Smooth muscle cell (in vitro differentiated cells): ENCODE results near the gene DYNLT1. TPM values are rescaled to one million over a fixed set of nuclear protein-coding genes. Genes with fewer than 3 reads are reported as not detected.

Experiments used
- DNase-seq: peaks from one replicate; lab custom pipeline; 2025; ENCODE audit not compliant: unreplicated experiment; lab: John Stamatoyannopoulos, UW
- H2AFZ ChIP-seq: fragments of 200-600 bp; sonication (generic); 2 replicates; pipeline ENCODE4 v1.6.0; 2016; ENCODE audit warnings: antibody characterized with exemption, low read depth, mild to moderate bottlenecking
- H3F3A ChIP-seq: fragments of 200-600 bp; sonication (generic); 2 replicates; pipeline ENCODE4 v1.6.0; 2017; ENCODE audit warnings: antibody characterized with exemption, low read depth
- H3K27ac ChIP-seq: fragments of 200-600 bp; sonication (generic); 2 replicates; pipeline ENCODE4 v1.5.1; 2016; ENCODE audit warnings: low read depth, mild to moderate bottlenecking
- H3K27me3 ChIP-seq: fragments of 200-600 bp; sonication (generic); 2 replicates; pipeline ENCODE4 v1.6.1; 2016; ENCODE audit warnings: low read depth, mild to moderate bottlenecking
- H3K36me3 ChIP-seq: fragments of 200-600 bp; sonication (generic); 2 replicates; pipeline ENCODE4 v1.5.1; 2016; ENCODE audit warnings: low read depth
- H3K4me1 ChIP-seq: fragments of 200-600 bp; sonication (generic); 2 replicates; pipeline ENCODE4 v1.5.1; 2016; ENCODE audit warnings: low read depth
- H3K4me2 ChIP-seq: fragments of 200-600 bp; sonication (generic); 2 replicates; pipeline ENCODE4 v1.6.0; 2016; ENCODE audit warnings: mild to moderate bottlenecking
- H3K4me3 ChIP-seq: fragments of 200-600 bp; sonication (generic); 2 replicates; pipeline ENCODE4 v1.5.1; 2016; ENCODE audit warnings: mild to moderate bottlenecking
- H3K79me2 ChIP-seq: fragments of 200-600 bp; sonication (generic); 2 replicates; pipeline ENCODE4 v1.6.0; 2016; ENCODE audit warnings: low read depth, mild to moderate bottlenecking
- H3K9ac ChIP-seq: fragments of 200-600 bp; sonication (generic); 2 replicates; pipeline ENCODE4 v1.6.0; 2016; ENCODE audit warnings: low read depth
- H3K9me3 ChIP-seq: fragments of 200-600 bp; sonication (generic); replicated peaks from 2 replicates; pipeline ENCODE4 v1.5.1; 2016; ENCODE audit warnings: low read depth
- H4K20me1 ChIP-seq: fragments of 200-600 bp; sonication (generic); 2 replicates; pipeline ENCODE4 v1.6.0; 2016; ENCODE audit warnings: low read depth
- WGBS: methylation state at CpG from one replicate; pipeline ENCODE4 v1.1.7; 2016; ENCODE audit warnings: low lambda C conversion rate; 5-methylcytosine and 5-hydroxymethylcytosine counted together
- polyA plus RNA-seq: library from polyadenylated mRNA; unstranded; fragments of >200 nt; fragmentation: Nextera tagmentation; extraction: Ambion mirVana; gene quantifications from 2 replicates; pipeline ENCODE4 v1.2.1, GENCODE V29; 2016
- total RNA-seq: library from RNA; depleted of rRNA; stranded (reverse); fragments of >200 nt; gene quantifications from 2 replicates; pipeline ENCODE4 v1.2.3, GENCODE V29; 2014
- TF ChIP-seq, protein P1 (sequence below): fragments of 200-600 bp; sonication (generic); IDR thresholded peaks from 2 replicates; pipeline ENCODE4 v1.5.1; 2017; ENCODE audit warnings: borderline replicate concordance, mild to moderate bottlenecking, antibody characterized with exemption; ENCODE audit not compliant: insufficient read depth, poor library complexity, severe bottlenecking

Gene DYNLT1
- total and polyA plus RNA-seq, 2 experiments from 2014 or later = 127 to 225 TPM

DNA sequence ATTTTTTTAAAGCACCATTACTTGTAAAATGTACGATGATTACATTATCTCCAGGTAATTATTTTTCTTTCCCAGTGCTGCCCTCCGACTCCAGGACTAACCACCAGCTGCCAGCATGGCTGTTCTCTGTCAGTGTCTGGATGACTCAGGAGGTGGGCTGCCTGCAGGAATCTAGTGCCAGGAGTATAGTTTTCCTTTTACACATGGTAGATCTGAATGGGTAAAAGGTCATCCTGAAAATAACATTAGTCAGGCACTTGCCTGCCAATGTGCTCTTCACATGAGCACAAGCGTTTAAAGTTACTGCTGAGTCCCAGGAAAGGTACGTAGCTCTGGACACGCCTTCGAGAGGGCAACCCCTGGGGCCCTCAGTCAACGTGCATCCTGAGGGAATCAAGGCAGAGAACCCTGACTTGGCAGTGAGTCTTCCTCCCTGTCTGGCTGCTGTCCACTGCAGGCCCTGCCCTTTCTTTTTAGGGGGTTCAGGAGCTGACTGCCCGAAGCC, 2.4 kb downstream of the DYNLT1 start:
- H2AFZ ChIP-seq = no peak overlapping the region
- peak overlapping the region; percentile 95 for H3K4me2 ChIP-seq
- TF ChIP-seq, protein P1, sequence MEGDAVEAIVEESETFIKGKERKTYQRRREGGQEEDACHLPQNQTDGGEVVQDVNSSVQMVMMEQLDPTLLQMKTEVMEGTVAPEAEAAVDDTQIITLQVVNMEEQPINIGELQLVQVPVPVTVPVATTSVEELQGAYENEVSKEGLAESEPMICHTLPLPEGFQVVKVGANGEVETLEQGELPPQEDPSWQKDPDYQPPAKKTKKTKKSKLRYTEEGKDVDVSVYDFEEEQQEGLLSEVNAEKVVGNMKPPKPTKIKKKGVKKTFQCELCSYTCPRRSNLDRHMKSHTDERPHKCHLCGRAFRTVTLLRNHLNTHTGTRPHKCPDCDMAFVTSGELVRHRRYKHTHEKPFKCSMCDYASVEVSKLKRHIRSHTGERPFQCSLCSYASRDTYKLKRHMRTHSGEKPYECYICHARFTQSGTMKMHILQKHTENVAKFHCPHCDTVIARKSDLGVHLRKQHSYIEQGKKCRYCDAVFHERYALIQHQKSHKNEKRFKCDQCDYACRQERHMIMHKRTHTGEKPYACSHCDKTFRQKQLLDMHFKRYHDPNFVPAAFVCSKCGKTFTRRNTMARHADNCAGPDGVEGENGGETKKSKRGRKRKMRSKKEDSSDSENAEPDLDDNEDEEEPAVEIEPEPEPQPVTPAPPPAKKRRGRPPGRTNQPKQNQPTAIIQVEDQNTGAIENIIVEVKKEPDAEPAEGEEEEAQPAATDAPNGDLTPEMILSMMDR = no peak
- no peaks in the 10 kb centered on the region for H3F3A ChIP-seq
- WGBS = 52% methylated on average over 8 of the region's 8 CpGs
- peaks cover 13% of the 10 kb centered on the region for H3K4me1 ChIP-seq
- peak overlapping the region; percentile 99 for H3K27ac ChIP-seq
- DNase-seq = no peak
- no peaks in the 10 kb centered on the region for H3K36me3 ChIP-seq
- H3K79me2 ChIP-seq = peaks cover 49% of the 10 kb centered on the region
- no peak overlapping the region for H3K9ac ChIP-seq
- H3K27me3 ChIP-seq = no peaks in the 10 kb centered on the region
- no peak overlapping the region for H3K4me3 ChIP-seq
- H4K20me1 ChIP-seq = peaks cover 51% of the 10 kb centered on the region
- no peaks in the 10 kb centered on the region for H3K9me3 ChIP-seq

DNA sequence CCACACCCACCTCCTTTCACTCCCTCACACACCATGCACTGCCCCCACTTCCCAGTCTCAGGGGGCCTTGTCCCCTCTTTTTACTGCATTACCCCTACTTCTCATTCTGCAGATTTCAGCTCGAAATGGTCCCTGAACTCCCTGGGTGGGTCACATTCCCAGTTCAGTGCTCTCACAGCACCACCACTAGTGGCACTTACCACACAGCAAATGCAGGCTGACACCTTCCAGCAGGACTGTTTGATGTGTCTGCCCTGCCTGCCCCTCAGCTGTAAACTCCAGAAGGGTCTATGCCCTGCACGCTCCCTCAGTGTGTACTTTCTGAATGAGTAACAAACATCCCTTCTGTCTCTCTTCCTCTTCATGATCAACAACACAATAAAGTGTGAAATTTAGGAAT, 4.0 kb downstream of the DYNLT1 start:
- Histone ChIP-seq H3K79me2 (peaks cover 49% of the 10 kb centered on the region), H3K36me3 (no peaks in the 10 kb centered on the region), H3F3A (no peaks in the 10 kb centered on the region), H3K4me1 (peaks cover 13% of the 10 kb centered on the region), H4K20me1 (peaks cover 51% of the 10 kb centered on the region), H3K27me3 (no peaks in the 10 kb centered on the region), H3K27ac (no peak overlapping the region), H3K9me3 (no peaks in the 10 kb centered on the region), H3K4me3 (no peak overlapping the region), H3K9ac (peak overlapping the region; percentile 11), H3K4me2 (no peak overlapping the region), H2AFZ (no peak overlapping the region)
- TF ChIP-seq, protein P1 = no peak
- 84% methylated on average over 2 of the region's 2 CpGs for WGBS
- no peak for DNase-seq

DNA sequence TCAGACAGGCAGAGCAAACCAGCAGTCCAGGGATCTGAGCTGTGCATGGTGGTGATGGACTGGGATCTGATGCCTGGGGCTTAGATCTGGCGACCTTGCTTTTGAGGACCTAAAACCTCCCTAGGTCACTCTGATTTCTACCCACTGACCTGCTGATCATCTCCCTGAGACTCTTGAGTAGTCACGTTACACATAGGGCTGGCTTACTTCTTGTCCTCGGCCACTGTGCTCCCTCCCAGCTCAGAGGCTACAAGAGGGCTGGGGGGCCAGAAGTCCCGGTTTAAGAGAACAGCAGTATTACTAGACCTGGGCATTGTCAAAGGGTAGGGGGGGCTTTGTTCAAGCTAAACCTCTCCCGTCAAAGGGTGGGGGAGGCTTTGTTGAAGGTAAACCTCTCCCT, 5.5 kb downstream of the DYNLT1 start:
- TF ChIP-seq, protein P1 = no peak
- Histone ChIP-seq H4K20me1 (peaks cover 51% of the 10 kb centered on the region), H2AFZ (no peak overlapping the region), H3K36me3 (no peaks in the 10 kb centered on the region), H3K4me2 (no peak overlapping the region), H3K9me3 (no peaks in the 10 kb centered on the region), H3F3A (no peaks in the 10 kb centered on the region), H3K9ac (no peak overlapping the region), H3K4me3 (no peak overlapping the region), H3K27me3 (no peaks in the 10 kb centered on the region), H3K79me2 (peaks cover 47% of the 10 kb centered on the region), H3K4me1 (peaks cover 13% of the 10 kb centered on the region), H3K27ac (no peak overlapping the region)
- no peak for DNase-seq
- 93% methylated on average over 5 of the region's 5 CpGs for WGBS

DNA sequence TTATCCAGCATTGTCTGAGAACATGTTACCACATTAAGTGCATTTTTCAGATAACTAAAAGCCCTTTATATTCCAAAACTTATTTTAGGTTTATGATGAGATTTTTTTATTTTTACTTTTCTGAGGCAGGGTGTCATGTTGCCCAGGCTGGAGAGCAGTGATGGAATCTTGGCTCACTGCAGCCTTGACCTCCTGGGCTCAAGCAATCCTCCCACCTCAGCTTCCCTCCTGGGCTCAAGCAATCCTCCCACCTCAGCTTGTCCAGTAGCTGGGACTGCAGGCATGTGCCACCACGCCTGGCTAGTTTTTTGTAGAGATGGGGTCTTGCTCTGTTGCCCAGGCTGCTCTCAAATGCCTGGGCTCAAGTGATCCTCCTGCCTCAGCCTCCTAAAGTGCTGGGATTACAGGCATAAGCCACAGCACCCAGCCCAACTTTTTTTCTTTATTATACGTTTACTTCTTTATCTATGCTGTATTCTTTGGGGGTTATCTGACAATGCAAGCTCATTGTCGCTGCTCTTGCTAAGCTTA, 6.2 kb downstream of the DYNLT1 start:
- DNase-seq = no peak
- no peak overlapping the region for H3K4me2 ChIP-seq
- 94% methylated on average over 3 of the region's 3 CpGs for WGBS
- H3K9me3 ChIP-seq = no peaks in the 10 kb centered on the region
- TF ChIP-seq, protein P1 = no peak
- peaks cover 51% of the 10 kb centered on the region for H4K20me1 ChIP-seq
- H3K36me3 ChIP-seq = no peaks in the 10 kb centered on the region
- H3F3A ChIP-seq = no peaks in the 10 kb centered on the region
- no peak overlapping the region for H3K9ac ChIP-seq
- no peak overlapping the region for H2AFZ ChIP-seq
- peaks cover 8% of the 10 kb centered on the region for H3K4me1 ChIP-seq
- peaks cover 41% of the 10 kb centered on the region for H3K79me2 ChIP-seq
- H3K4me3 ChIP-seq = no peak overlapping the region
- H3K27ac ChIP-seq = no peak overlapping the region
- H3K27me3 ChIP-seq = no peaks in the 10 kb centered on the region
